CD8-positive, alpha-beta memory T cell (primary cell): ENCODE data around the gene NHS. TPM values are rescaled to one million over a fixed set of nuclear protein-coding genes. Genes with fewer than 3 reads are reported as not detected.

Experiments used
- CTCF ChIA-PET: fragments of 350-600 bp; sonication (Branson Sonifier 250); formaldehyde crosslinking; loops from one replicate; lab custom pipeline; 2021; ENCODE audit warnings: antibody characterized with exemption; lab: Charles Lee
- POLR2A ChIA-PET: fragments of 350-600 bp; sonication (Branson Sonifier 250); formaldehyde crosslinking; loops from one replicate; lab custom pipeline; 2021; ENCODE audit warnings: antibody characterized with exemption; lab: Charles Lee
- DNase-seq, 5 donors: peaks; one replicate each; pipeline versions ENCODE4 v3.0.0 to v3.0.0-alpha.2; 2020 to 2022; ENCODE audit warnings: mixed read lengths in 1 of 5
- H3K27ac ChIP-seq: one replicate; pipeline ENCODE4 v1.7.0; 2013; ENCODE audit warnings: low read depth, mild to moderate bottlenecking, low read length, moderate library complexity
- H3K27me3 ChIP-seq: 2 replicates; pipeline ENCODE4 v1.7.0; 2013; ENCODE audit warnings: low read length, mild to moderate bottlenecking; ENCODE audit not compliant: insufficient read depth, poor library complexity, severe bottlenecking
- H3K36me3 ChIP-seq: 2 replicates; pipeline ENCODE4 v1.7.0; 2013; ENCODE audit warnings: mild to moderate bottlenecking, low read length, moderate library complexity; ENCODE audit not compliant: insufficient read depth
- H3K4me1 ChIP-seq: 2 replicates; pipeline ENCODE4 v1.7.0; 2013; ENCODE audit warnings: mild to moderate bottlenecking, low read length, moderate library complexity; ENCODE audit not compliant: insufficient read depth
- H3K4me3 ChIP-seq: 2 replicates; pipeline ENCODE4 v1.7.0; 2013; ENCODE audit warnings: mild to moderate bottlenecking, low read length
- H3K9me3 ChIP-seq: 2 replicates; pipeline ENCODE4 v1.7.0; 2013; ENCODE audit warnings: mild to moderate bottlenecking, low read length
- H3K27ac Mint-ChIP-seq, 8 donors: one replicate each; pipeline ENCODE4 v1.8.0; 2020 to 2021; ENCODE audit warnings: mixed read lengths in 8 of 8, mild to moderate bottlenecking in 6 of 8, inconsistent platforms in 3 of 8, moderate library complexity in 3 of 8
- H3K27me3 Mint-ChIP-seq, 2 donors: one replicate each; pipeline ENCODE4 v1.8.0; 2020 to 2021; ENCODE audit warnings: mixed read lengths in 2 of 2, mild to moderate bottlenecking in 1 of 2, moderate library complexity in 1 of 2
- H3K36me3 Mint-ChIP-seq, 3 donors: one replicate each; pipeline ENCODE4 v1.8.0; 2020 to 2021; ENCODE audit warnings: mixed read lengths in 3 of 3, inconsistent platforms in 1 of 3, mild to moderate bottlenecking in 1 of 3
- H3K4me1 Mint-ChIP-seq, 3 donors: one replicate each; pipeline ENCODE4 v1.8.0; 2020 to 2021; ENCODE audit warnings: mixed read lengths in 3 of 3, inconsistent platforms in 1 of 3, mild to moderate bottlenecking in 1 of 3
- H3K4me3 Mint-ChIP-seq, 7 donors: one replicate each; pipeline ENCODE4 v1.8.0; 2020 to 2021; ENCODE audit warnings: mixed read lengths in 7 of 7, mild to moderate bottlenecking in 6 of 7, moderate library complexity in 4 of 7, inconsistent platforms in 2 of 7
- H3K9me3 Mint-ChIP-seq, 5 donors: one replicate each; pipeline ENCODE4 v1.8.0; 2020 to 2022; ENCODE audit warnings: mixed read lengths in 5 of 5, mild to moderate bottlenecking in 3 of 5, moderate library complexity in 2 of 5, inconsistent platforms in 1 of 5
- polyA plus RNA-seq: library from polyadenylated mRNA; unstranded; fragments of 300-500 nt; fragmentation: Illumina TruSeq; gene quantifications from one replicate; pipeline ENCODE4 v1.2.3, GENCODE V29; 2021
- total RNA-seq, 2 experiments: library from RNA; stranded (reverse); gene quantifications; one replicate each; pipeline ENCODE4 v1.2.3, GENCODE V29; 2021

The NHS gene
- total and polyA plus RNA-seq, 3 experiments from 2014 or later: 9.6 to 11.3 TPM; not detected in 1

- H3K27ac Mint-ChIP-seq: no peak overlapping the region
- CTCF ChIA-PET: no interaction called here
Observed at GRCh38 chrX:17610788-17611187, 235.8 kb downstream of the NHS start.

GRCh38 chrX:17613979-17614588 is 239.1 kb downstream of the NHS start:
- H3K4me3 ChIP-seq: no peak overlapping the region
- H3K9me3 ChIP-seq: no peaks in the 10 kb centered on the region
- H3K27me3 ChIP-seq: no peaks in the 10 kb centered on the region
- H3K27ac ChIP-seq: no peak overlapping the region
- Mint-ChIP-seq H3K4me3 (no peak overlapping the region), H3K27me3 (no peaks in the 10 kb centered on the region), H3K27ac (peak overlapping the region in 2 of 8 donors; percentile 24 to 51), H3K9me3 (no peaks in the 10 kb centered on the region), H3K4me1 (peaks cover 7 to 15% (median 8%) of the 10 kb centered on the region in 3 donors), H3K36me3 (no peaks in the 10 kb centered on the region)
- H3K4me1 ChIP-seq: no peaks in the 10 kb centered on the region
- ChIA-PET CTCF (no interaction called here), POLR2A (no interaction called here)
- H3K36me3 ChIP-seq: no peaks in the 10 kb centered on the region
- no peak for DNase-seq

More at GRCh38 chrX:17610788-17611187, 235.8 kb downstream of the NHS start:
- Histone ChIP-seq H3K27ac (no peak overlapping the region), H3K9me3 (no peaks in the 10 kb centered on the region), H3K36me3 (no peaks in the 10 kb centered on the region), H3K4me1 (no peaks in the 10 kb centered on the region), H3K27me3 (no peaks in the 10 kb centered on the region), H3K4me3 (no peak overlapping the region)
- no peaks in the 10 kb centered on the region for H3K27me3 Mint-ChIP-seq
- no peaks in the 10 kb centered on the region for H3K36me3 Mint-ChIP-seq
- H3K4me3 Mint-ChIP-seq: no peak overlapping the region
- no peak for DNase-seq
- H3K4me1 Mint-ChIP-seq: peaks cover 7 to 15% (median 8%) of the 10 kb centered on the region in 3 donors
- H3K9me3 Mint-ChIP-seq: no peaks in the 10 kb centered on the region
- POLR2A ChIA-PET: no interaction called here

- no peak for DNase-seq
- H3K9me3 ChIP-seq: no peaks in the 10 kb centered on the region
- no peaks in the 10 kb centered on the region for H3K27me3 ChIP-seq
- Mint-ChIP-seq H3K27ac (no peak overlapping the region), H3K4me1 (peaks cover 7 to 15% (median 8%) of the 10 kb centered on the region in 3 donors), H3K36me3 (no peaks in the 10 kb centered on the region), H3K9me3 (no peaks in the 10 kb centered on the region), H3K27me3 (peaks cover 0 to 7% of the 10 kb centered on the region in 2 donors), H3K4me3 (no peak overlapping the region)
- ChIA-PET CTCF (no interaction called here), POLR2A (no interaction called here)
- H3K36me3 ChIP-seq: no peaks in the 10 kb centered on the region
- no peak overlapping the region for H3K27ac ChIP-seq
- H3K4me3 ChIP-seq: no peak overlapping the region
- no peaks in the 10 kb centered on the region for H3K4me1 ChIP-seq
Observed at GRCh38 chrX:17616936-17617335, 241.9 kb downstream of the NHS start.

GRCh38 chrX:17617806-17618205 is 242.8 kb downstream of the NHS start:
- no peaks in the 10 kb centered on the region for H3K9me3 Mint-ChIP-seq
- H3K27ac ChIP-seq: no peak overlapping the region

GRCh38 chrX:17621566-17622270 is 246.7 kb downstream of the NHS start:
- Mint-ChIP-seq H3K27ac (no peak overlapping the region), H3K9me3 (no peaks in the 10 kb centered on the region), H3K4me3 (no peak overlapping the region), H3K4me1 (no peaks in the 10 kb centered on the region), H3K36me3 (no peaks in the 10 kb centered on the region), H3K27me3 (peaks cover 0 to 9% of the 10 kb centered on the region in 2 donors)
- ChIA-PET CTCF (no interaction called here), POLR2A (no interaction called here)
- no peaks in the 10 kb centered on the region for H3K27me3 ChIP-seq
- H3K27ac ChIP-seq: no peak overlapping the region
- H3K36me3 ChIP-seq: no peaks in the 10 kb centered on the region
- no peaks in the 10 kb centered on the region for H3K4me1 ChIP-seq
- no peak for DNase-seq
- no peaks in the 10 kb centered on the region for H3K9me3 ChIP-seq
- H3K4me3 ChIP-seq: no peak overlapping the region

More at GRCh38 chrX:17617806-17618205, 242.8 kb downstream of the NHS start:
- no peaks in the 10 kb centered on the region for H3K27me3 ChIP-seq
- Mint-ChIP-seq H3K4me3 (no peak overlapping the region), H3K36me3 (no peaks in the 10 kb centered on the region), H3K4me1 (peaks cover 7 to 15% (median 8%) of the 10 kb centered on the region in 3 donors), H3K27me3 (peaks cover 0 to 7% of the 10 kb centered on the region in 2 donors), H3K27ac (no peak overlapping the region)
- no peaks in the 10 kb centered on the region for H3K4me1 ChIP-seq
- H3K9me3 ChIP-seq: no peaks in the 10 kb centered on the region
- no peak for DNase-seq
- H3K36me3 ChIP-seq: no peaks in the 10 kb centered on the region
- ChIA-PET CTCF (no interaction called here), POLR2A (no interaction called here)
- no peak overlapping the region for H3K4me3 ChIP-seq

- POLR2A ChIA-PET: no interaction called here
- H3K36me3 Mint-ChIP-seq: no peaks in the 10 kb centered on the region
- Histone ChIP-seq H3K27ac (no peak overlapping the region), H3K9me3 (no peaks in the 10 kb centered on the region), H3K27me3 (no peaks in the 10 kb centered on the region), H3K36me3 (no peaks in the 10 kb centered on the region), H3K4me3 (no peak overlapping the region), H3K4me1 (no peaks in the 10 kb centered on the region)
- CTCF ChIA-PET: no interaction called here
- H3K27ac Mint-ChIP-seq: no peak overlapping the region
- H3K9me3 Mint-ChIP-seq: no peaks in the 10 kb centered on the region
- DNase-seq: no peak
- no peak overlapping the region for H3K4me3 Mint-ChIP-seq
- H3K27me3 Mint-ChIP-seq: peaks cover 0 to 9% of the 10 kb centered on the region in 2 donors
- H3K4me1 Mint-ChIP-seq: no peaks in the 10 kb centered on the region
Observed at GRCh38 chrX:17622331-17622730, 247.3 kb downstream of the NHS start.

- Mint-ChIP-seq H3K9me3 (peaks cover 0 to 3% (median 0%) of the 10 kb centered on the region in 5 donors), H3K27me3 (peaks cover 0 to 11% of the 10 kb centered on the region in 2 donors), H3K4me1 (no peaks in the 10 kb centered on the region), H3K36me3 (no peaks in the 10 kb centered on the region), H3K27ac (no peak overlapping the region), H3K4me3 (no peak overlapping the region)
- no peaks in the 10 kb centered on the region for H3K36me3 ChIP-seq
- no peak overlapping the region for H3K4me3 ChIP-seq
- ChIA-PET CTCF (no interaction called here), POLR2A (no interaction called here)
- H3K27me3 ChIP-seq: no peaks in the 10 kb centered on the region
- DNase-seq: no peak
- H3K9me3 ChIP-seq: no peaks in the 10 kb centered on the region
- no peaks in the 10 kb centered on the region for H3K4me1 ChIP-seq
- no peak overlapping the region for H3K27ac ChIP-seq
Observed at GRCh38 chrX:17623750-17624149, 248.8 kb downstream of the NHS start.

GRCh38 chrX:17627026-17627425 is 252.0 kb downstream of the NHS start:
- ChIA-PET POLR2A (no interaction called here), CTCF (no interaction called here)
- Mint-ChIP-seq H3K4me1 (no peaks in the 10 kb centered on the region), H3K36me3 (no peaks in the 10 kb centered on the region), H3K27me3 (peaks cover 0 to 4% of the 10 kb centered on the region in 2 donors), H3K9me3 (peaks cover 0 to 3% (median 0%) of the 10 kb centered on the region in 5 donors), H3K27ac (no peak overlapping the region), H3K4me3 (no peak overlapping the region)
- no peaks in the 10 kb centered on the region for H3K27me3 ChIP-seq
- no peaks in the 10 kb centered on the region for H3K9me3 ChIP-seq
- H3K4me3 ChIP-seq: no peak overlapping the region
- no peak overlapping the region for H3K27ac ChIP-seq
- H3K4me1 ChIP-seq: no peaks in the 10 kb centered on the region
- no peaks in the 10 kb centered on the region for H3K36me3 ChIP-seq
- no peak for DNase-seq
